Gastrocnemius medialis (tissue), 4 donors: ENCODE measurements around the gene PCNX2.

Experiments
- POLR2A ChIP-seq, 2 donors: fragments of 450-650 bp; IDR thresholded peaks; one replicate each; pipeline ENCODE4 v1.6.1; 2017; ENCODE audit warnings: antibody characterized with exemption in 2 of 2, mild to moderate bottlenecking in 2 of 2, moderate library complexity in 2 of 2
- TF ChIP-seq, protein P1 (sequence below), 5 experiments: fragments of 450-650 bp in 3 of 5; fragments of 200-600 bp in 2 of 5; sonication (generic) in 2 of 5; IDR thresholded peaks in 4 of 5; conservative IDR thresholded peaks in 1 of 5; 1 replicate in 4 of 5; 2 replicates in 1 of 5; pipeline ENCODE4 v1.5.1; 2016 to 2019; ENCODE audit warnings: antibody characterized with exemption in 5 of 5, mild to moderate bottlenecking in 3 of 5, moderate library complexity in 3 of 5

GRCh38 chr1:233135833-233136232 is 159.7 kb downstream of the PCNX2 start:
- TF ChIP-seq, protein P1, sequence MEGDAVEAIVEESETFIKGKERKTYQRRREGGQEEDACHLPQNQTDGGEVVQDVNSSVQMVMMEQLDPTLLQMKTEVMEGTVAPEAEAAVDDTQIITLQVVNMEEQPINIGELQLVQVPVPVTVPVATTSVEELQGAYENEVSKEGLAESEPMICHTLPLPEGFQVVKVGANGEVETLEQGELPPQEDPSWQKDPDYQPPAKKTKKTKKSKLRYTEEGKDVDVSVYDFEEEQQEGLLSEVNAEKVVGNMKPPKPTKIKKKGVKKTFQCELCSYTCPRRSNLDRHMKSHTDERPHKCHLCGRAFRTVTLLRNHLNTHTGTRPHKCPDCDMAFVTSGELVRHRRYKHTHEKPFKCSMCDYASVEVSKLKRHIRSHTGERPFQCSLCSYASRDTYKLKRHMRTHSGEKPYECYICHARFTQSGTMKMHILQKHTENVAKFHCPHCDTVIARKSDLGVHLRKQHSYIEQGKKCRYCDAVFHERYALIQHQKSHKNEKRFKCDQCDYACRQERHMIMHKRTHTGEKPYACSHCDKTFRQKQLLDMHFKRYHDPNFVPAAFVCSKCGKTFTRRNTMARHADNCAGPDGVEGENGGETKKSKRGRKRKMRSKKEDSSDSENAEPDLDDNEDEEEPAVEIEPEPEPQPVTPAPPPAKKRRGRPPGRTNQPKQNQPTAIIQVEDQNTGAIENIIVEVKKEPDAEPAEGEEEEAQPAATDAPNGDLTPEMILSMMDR (IDR thresholded peaks at IDR 0.05 in 4 of 5, conservative IDR thresholded peaks at IDR 0.05 in 1 of 5) = no peak
- TF ChIP-seq POLR2A (IDR thresholded peaks at IDR 0.05) = no peak
